Stimulated activated CD8-positive, alpha-beta memory T cell treated with anti-CD3 and anti-CD28 coated beads, Interleukin-7, amount 100 ng/mL, for 48 hours (primary cell): ENCODE data around the gene MYMK.

ENCODE experiments used
- DNase-seq, 2 donors: peaks; one replicate each; pipeline ENCODE4 v3.0.0-alpha.2; 2020; ENCODE audit warnings: low read depth in 1 of 2; ENCODE audit errors: extremely low read depth in 1 of 2

The MYMK gene

DNA sequence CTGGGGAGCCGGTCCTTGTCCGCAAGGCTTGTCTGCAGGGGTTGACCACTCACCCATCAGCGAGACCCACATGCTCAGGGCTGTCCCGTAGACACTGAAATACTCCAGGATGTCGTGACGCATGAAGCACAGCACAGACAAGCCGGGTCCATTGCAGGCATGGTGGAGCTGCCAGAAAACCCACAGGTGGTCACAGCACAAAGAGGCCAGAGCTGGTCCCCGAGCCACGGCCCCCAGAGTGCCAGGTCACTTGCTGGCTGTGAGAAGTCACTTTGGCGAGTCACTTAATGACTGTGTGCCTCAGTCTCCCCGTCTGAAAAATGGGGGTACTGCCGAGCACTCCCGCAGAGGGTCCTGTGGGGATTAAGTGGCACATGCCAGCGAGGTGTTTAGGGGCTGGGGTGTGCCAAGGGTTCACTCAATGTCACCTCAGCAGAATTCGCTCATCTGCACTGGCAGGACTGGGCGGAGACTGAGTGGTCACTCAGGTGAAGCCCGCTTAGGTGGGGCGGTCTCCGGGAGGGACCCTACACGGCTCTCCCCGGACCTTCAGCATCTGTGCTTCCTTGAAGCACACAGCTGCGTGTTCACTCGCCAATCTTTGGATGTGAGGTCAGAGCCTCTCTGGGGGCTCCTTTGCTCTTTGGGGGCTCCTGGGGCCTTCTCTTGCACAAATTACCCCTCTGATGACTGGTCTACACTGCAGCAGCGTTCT, 4.5 kb downstream of the MYMK start:
- DNase-seq: no peak

DNA sequence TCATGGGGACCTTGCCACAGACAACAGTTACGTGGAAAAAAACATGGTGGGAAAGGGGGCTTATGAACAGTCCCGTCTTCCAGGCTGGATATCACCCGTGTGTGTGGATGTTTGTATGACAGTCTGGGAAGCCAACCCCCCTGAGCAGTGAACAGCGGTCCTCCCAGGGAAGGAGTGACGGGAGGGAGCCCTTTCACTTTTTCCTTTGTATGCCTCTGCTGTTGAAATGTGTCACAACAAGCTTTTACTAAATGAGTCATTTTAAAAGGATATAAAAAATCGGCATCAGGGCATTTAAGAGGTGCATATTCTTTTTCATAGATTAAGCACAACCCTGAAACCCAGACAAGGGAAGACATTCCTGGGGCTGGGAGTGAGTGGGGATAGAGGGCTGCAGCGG, 5.1 kb downstream of the MYMK start:
- no peak for DNase-seq

DNA sequence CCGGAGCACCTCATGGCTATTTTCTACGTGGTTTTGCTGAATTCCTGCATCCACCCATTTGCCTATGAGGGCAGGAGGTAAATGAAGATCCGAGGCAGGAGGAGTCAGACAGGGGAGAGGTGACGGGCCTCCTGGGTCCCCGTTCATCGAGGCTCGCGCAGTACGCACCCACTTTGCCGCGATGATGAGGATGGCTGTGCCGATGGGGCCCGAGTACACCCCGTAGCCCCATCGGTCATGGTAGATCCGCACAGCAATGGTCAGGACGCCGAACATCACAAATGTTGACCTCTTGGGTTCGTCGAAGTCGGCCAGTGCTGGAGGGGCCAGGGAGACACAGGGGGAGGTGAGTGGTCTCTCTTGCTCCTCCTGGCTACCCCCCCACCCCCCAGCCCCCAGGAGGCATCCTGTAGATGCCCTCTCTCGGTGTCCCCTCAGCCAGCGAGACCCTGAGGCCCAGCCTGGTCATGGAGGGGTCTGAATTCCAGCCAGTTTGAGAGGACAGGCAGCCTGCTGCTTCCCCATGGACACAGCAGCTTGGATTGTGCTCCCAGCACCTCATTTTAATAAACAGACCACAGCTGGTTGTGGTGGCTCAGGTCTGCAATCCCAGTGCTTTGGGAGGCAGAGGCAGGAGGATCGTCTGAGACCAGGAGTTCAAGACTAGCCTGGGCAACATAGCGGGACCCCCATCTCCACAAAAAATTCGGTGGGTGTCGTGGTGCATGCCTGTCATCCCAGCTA, 5.9 kb downstream of the MYMK start:
- DNase-seq: no peak

DNA sequence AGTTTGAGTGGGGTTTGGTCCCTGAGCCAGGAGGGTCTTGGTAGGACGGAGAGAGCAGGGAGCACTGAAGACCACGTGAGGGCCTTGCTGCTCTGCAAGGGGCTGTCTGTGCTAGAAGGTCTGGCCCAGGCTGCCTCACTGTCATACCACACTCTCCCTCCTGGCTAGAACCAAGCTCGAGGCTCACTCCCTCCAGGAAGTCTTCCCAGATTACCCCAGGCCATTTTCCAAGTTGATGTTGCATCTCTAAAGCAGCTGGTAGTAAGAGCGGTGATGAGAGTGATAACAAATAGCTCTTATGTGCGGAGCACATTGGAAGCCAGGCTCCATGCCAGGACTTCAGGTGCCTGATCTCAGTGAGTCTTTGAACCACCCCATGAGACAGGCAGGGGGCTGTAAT, 6.6 kb downstream of the MYMK start:
- DNase-seq: no peak

GRCh38 chr9:133517711-133518110, 7.0 kb downstream of the MYMK start:
- no peak for DNase-seq

- no peak for DNase-seq
Observed at GRCh38 chr9:133516961-133517350, 7.8 kb downstream of the MYMK start.

GRCh38 chr9:133516256-133516960, 8.4 kb downstream of the MYMK start:
- no peak for DNase-seq

DNA sequence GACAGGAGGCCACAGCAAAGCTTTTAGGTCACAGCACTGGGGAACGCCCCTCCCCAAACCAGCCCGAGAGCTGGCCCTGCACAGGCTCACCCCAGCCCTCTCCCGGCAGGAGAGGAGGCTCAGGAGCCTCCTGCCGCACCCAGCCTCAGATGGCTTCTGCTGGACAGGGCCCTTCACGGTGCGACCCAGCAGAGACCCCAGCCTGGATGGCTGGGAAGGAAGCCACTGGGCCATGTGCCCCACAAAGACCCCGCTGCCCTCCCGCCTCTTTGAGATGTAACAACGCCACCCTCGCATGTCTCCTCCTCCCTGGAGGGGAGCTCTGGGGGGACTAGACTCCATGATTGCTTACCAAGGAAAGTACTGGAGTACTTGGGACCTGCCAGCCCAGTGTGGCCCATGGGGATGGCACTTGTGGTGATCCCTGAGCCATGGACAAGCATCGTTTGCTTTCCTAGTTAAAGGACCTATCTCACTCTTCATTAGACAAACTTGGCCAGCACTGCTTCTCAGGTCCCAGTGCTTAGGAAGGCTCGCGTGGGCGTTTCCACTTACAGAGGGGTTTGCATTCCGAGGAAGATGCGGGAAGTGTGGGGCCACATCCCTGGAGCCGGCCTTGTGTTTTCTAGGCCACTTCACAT, 9.0 kb downstream of the MYMK start:
- DNase-seq: no peak

DNA sequence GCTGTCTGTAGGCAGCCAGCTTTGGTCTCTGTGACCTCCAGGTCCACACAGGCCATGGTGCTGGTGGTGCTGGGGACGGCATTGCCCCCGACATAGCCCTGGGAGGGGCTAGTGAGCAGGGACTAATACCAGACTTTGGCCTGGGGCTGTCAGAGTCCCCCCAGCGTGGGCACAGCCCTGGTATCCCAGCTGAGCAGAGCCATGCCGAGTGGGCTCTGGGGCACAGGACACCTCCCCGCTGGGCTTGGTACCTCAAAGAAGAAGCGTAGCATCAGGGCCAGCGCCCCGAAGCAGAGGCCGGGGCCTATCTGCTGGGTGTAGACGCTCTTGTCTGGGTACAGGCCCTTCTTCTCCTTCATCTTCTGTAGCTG, 9.5 kb downstream of the MYMK start:
- no peak for DNase-seq

GRCh38 chr9:133514460-133515239, 10.1 kb downstream of the MYMK start:
- DNase-seq: no peak

DNA sequence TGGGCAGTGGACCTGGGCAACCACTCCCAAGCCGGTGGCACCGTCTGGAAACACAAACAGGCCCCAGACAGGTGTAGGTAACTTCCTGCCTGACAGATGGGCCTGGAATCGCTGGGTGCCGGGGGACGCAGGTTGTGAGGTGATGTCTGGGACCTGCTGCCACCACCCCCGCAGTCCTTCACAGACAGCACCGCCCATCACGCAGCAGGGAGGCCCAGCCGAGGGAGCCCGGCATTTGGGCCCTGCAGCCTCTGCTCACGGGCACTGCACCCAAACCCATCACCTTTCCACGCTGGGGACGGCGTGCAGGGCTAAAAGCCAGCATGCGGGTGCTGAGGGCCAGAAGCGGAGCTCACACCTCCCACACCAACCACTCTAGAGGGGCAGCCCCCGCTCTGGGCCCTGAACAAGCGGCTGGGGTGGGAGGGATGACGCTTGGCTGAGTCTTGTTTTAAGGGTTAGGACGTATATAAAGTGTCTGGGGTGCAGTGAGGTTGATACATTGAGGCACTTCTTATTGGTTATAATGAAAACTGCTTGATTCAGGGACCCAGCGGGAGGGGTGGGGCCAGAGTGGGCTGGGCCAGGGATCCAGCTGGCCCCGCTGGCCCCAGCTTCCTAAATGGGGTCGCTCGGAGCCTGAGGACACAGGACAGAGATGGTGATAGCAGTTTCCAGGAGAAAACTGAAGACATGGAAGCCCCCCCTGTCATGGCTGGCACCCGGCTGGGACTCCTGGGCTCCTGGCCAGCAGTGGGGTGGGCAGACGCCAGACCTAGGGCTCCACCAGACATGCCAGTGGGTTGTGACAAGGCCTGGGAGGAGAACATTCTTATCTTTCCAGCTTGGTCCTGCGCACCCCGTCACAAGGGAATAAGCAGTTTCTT, 11.3 kb downstream of the MYMK start:
- no peak for DNase-seq

DNA sequence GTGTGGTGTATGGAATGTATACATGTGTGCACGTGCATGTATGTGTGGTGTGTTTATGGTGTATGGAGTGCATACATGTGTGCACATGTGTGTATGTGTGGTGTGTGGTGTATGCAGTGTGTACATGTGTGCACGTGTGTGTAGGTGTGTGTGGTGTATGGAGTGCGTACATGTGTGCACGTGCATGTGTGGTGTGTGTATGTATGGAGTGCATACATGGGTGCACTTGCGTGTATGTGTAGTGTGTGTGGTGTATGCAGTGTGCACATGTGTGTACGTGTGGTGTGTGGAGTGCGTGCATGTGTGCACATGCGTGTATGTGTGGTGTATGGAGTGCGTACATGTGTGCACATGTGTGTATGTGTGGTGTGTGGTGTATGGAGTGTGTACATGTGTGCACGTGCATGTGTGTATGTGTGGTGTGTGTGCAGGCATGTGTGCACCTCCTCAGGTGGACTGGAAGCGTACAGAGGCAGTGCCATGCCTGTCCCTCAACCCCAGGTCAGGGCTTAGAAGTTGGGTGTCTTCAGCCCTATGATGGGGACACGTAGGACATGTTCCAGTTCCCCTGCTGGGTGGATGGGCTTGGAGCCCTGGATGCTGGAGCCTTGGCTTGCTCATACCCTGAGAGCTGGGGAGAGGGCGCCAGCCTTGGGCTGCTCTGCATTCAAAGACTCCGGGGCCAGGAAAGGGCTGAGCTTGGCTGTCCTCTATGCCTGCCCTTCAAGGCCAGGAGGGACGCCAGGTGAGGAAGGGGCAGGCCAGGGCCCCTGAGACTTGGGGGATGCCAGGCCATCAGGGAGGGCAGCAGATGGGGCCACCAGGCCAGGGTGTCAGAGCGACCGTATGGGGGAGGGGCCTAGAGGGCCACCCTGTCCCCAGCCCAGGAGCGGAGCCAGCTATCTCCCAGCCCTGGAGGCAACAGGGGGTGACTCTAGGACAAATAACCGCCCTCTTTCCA, 12.2 kb downstream of the MYMK start:
- DNase-seq: no peak

DNA sequence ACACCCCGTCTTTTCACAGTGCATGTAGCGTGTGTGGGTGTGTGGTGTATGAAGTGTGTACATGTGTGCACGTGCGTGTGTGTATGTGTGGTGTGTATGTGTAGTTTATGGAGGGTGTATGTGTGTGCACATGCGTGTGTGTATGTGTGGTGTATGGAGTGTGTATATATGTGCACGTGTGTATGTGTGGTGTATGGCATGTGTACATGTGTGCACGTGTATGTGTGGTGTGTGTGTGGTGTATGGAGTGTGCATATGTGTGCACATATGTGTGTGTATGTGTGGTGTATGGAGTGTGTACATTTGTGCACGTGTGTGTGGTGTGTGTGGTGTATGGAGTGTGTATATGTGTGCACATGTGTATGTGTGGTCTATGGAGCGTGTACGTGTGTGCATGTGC, 13.2 kb downstream of the MYMK start:
- DNase-seq: no peak

DNA sequence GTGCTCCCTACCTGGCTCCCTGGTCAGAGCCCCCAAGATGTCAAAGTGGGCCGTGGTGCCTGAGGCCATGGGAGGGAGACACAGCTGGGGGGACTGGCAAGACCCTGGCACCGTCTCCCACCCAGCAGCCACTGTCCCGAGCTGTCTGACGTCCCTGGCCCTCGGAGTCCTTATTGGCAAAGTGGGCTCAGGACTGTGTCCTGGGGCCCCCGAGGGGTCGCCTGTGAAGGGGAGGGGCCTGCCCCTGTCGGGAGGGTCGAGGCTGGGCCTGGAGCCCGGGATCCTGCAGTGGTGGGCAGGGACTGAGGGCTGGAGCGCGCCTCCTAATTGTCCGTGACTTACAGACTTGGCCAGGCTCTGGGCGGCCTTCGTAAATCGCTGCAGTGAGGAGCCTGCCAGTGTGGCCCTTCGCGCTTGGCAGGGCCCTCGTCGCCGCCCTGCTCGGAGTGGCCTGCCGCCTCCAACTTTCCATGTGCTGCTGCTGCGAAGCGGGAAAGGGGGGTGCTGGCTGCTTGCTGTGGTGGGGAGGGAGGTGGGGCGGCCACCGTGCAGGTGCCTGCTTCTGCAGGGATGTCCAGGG, 13.7 kb downstream of the MYMK start:
- DNase-seq: no peak

DNA sequence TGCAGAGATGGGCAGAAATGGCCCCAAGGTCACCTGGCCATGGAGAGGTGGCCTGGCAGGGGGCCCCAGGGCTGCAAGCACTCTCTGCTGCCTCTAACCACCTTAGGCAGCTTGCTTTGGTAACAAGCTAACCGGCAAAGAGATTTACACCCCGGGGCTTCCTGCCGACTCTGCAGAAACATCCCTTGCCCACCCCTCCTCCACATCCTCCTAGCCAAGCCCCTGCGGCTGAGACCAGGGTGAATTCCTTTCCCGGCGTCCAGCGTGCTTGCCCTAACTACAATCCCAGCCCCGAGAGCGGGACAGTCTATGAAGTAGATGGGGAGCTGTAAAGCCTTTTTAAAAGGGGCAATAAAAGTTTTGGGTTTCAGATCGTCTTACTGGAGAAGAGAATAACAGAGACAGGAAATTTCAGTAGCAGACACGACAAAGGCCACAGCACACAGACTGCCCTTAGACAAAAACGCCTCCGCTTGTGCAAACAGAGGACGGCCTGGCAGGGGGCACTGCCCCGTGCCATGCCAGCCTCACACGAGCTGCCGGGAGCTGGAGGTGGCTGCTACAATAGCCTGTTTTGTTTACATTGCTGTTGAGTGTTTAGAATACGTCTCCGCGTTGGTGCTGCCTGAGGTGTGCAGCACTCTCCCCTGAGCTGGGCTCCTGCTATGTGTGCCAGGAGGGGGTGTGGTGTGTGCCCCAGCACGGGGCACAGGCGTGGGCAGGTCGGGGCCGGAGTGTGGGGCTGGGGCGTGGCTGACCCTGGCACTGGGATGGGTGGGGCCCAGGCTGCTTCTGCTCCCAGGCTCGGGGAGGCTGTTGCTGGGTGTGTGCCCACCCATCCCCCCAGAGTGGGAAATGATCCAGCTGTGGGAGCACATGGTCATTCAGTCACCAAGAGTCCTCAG, 15.3 kb downstream of the MYMK start:
- no peak for DNase-seq

- DNase-seq: no peak
Observed at GRCh38 chr9:133508046-133508445, 16.7 kb downstream of the MYMK start.

GRCh38 chr9:133507246-133507965, 17.4 kb downstream of the MYMK start:
- no peak for DNase-seq
